ENCODE measurements around the gene AHCY.
"Not testable (repeated sequence)": the region's sequence is repeated elsewhere in the genome, so short reads cannot be mapped to it uniquely, and the experiment has no call there.

AHCY gene

DNA sequence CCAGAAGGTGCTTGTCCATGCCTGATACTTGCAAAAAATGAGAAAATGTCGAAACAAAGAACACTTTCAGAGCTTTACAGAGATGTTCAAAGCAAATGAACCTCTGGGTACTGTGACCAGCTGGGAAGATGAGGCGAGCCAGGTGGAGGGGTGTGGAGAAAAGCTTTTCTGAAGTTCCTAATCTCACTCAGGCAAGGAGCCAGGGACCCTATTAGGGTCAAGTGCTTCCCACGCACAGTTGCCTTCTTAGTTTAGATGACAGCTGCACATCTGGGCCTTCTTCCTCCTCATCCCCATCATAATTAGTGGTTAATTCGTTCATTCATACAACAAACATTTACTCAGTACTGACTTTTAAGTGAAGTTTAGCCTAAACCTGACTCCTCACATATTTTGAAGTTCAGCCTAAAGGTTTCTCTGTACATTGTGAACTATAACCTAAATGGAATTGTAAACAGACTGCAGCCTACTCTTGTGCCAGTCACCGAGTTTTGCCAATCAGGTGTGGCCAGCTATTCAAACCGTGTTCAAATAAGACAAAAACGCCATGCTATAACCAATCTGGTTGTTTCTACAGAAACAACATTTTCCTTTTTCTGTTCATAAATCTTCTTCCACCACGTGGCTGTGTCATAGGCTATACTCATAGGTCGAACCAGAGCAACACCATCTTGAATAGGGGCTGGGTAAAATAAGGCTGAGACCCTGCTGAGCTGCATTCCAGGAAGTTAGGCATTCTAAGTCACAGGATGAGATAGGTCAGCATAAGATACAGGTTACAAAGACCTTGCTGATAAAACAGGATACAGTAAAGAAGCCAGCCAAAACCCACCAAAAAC, 19.3 kb upstream of the AHCY start:
- no peak for DNase-seq

DNA sequence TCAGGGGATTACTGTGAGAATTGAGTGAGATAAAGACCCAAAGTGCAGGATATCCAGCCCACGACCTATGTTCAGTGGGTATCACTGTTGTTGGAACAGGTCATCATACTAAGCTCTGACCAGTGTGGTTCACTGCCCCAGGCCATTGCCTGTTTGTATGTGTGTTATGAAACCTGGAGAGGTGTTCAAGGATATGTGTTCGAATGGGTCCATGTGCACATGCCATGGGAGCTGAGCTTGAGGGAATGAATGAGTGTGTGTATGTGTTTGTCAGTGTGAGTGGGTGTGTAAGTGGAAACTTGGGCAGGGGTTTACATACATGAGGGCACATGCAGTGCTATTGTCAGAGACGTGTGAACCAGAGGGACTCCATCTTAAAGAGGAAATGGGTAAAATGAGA, 17.7 kb upstream of the AHCY start:
- DNase-seq, result no peak

DNA sequence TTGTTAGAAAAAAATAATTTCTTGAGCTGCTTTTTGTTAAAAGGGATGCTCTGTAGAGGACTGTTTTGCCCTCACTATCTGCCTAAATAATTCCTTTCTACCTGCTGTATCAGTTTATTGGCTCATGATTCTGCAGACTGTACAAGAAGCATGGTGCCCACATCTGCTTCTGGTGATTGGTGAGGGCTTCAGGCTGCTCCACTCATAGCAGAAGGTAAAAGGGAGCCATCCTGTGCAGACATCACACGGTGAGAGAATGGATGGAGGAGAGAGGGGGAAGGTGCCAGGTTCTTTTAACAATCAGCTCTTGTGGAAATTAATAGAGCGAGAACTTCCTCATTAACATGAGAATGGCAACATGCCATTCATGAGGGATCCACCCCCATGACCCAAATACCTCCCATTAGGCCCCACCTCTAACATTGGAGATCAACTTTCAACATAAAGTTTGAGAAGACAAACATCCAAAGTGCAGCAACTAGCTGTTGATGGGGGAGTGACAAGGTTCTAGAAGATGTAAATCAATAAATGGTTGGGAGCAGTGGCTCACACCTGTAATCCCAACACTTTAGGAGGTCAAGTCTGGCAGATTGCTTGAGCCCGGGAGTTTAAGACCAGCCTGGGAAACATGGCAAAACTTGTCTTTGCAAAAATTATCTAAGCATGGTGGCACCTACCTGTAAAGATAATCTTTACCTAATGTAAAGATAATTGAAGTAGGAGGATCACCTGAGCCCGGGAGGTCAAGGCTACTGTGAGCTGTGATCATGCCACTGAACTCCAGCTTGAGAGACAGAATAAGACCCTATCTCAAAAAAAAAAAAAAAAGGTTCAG, 15.7 kb upstream of the AHCY start:
- no peak for DNase-seq

DNA sequence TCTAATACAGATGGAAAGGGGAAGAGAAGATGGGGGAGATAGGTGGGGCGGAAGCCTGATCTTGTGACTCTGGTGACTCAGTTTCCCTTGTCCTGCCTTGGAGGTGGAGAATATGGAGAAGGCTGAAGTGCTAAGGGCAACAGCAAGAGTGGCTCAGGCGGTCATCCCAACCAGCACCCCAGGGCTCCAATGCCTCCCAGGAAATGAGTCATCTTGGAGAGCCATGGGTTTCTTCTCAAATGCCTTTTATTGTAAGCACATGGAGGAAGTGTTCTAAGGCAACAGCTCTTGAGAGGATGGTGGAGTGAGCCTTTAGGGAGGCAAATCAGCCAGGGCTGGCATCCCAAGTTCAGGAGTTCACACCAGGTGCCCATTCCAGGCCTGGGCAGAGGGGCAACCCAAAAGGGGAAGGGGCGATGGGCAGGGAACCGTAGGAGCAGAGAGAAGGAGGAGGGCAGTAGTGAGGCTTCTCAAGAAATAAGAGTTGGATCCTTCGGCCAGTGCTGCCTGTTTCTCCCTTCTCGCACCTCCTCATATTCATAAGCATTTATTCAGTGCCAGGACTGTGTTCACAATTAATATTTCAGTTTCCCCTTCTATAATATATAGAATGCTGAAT, 13.2 kb upstream of the AHCY start:
- no peak for DNase-seq

DNA sequence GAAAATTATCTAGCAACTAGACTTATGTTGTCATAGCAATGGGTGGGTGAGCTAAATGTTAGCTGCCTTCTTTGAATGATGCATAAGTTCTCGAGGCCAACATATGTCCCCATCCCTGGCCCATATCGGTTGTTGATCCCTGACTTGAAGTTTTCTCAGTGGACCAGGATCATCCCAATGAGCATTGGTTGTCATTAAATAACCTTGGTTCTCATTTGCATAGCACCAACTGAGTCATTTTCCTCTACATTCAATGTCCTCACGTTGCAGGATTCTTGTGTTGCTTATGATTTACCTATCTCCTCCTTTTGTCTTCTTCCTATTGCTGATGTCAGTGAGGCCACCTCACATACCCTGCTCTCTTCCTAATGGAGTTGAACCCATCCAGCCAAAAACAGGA, 12.1 kb upstream of the AHCY start:
- no peak for DNase-seq

DNA sequence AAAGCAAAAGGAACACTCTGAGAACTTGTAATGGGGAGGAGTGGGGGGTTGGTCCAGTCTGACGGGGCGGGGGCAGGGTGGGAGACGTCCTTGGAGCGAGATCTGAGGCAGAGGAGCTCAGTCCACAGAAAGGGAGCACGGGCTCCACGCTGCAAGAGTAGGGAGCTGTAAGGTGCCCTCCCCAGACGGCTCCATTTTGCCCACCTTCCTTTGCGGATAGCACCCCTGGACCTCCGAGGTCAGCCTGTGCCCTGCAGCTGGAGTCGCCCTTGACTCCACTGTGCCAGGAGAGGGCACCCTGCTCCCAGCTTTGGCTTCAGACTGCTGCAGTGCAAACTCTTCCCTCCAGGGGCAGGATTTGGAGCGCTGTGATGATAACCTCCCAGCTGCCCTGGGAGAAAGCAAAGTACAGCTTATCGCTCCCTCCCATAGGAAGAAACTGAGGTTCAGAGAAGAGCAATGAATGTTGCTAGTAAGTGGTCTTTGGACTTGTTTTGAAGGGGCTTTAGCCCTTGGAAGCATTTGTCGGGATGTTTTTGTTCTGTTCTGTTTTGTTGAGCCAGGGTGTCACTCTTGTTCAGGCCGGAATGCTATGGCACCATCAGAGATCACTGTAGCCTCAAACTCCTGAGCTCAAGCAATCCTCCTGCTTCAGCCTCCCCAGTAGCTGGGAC, 9.5 kb upstream of the AHCY start:
- DNase-seq, result peak; percentile 90

DNA sequence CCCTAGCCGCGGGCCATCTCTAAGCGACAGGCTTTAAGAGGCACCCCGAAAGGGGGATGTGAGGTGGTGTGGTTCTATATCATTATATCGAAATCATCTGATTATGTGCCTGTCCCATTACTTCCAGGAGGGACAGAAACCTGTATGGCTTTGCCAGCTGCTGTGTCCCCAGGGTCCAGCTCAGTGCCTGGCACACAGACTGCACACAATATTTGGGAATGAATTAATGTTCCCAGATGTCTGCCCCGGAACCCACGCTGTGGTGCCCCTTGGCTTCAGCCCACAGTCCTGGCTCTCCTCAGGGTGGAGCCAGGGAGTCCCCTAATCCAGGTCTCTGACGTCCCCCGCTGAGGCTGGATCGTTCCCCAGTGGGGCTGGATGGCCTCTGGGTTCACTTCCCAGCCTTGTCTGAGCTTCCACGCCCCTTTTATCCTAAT, 8.9 kb upstream of the AHCY start:
- DNase-seq, result no peak

DNA sequence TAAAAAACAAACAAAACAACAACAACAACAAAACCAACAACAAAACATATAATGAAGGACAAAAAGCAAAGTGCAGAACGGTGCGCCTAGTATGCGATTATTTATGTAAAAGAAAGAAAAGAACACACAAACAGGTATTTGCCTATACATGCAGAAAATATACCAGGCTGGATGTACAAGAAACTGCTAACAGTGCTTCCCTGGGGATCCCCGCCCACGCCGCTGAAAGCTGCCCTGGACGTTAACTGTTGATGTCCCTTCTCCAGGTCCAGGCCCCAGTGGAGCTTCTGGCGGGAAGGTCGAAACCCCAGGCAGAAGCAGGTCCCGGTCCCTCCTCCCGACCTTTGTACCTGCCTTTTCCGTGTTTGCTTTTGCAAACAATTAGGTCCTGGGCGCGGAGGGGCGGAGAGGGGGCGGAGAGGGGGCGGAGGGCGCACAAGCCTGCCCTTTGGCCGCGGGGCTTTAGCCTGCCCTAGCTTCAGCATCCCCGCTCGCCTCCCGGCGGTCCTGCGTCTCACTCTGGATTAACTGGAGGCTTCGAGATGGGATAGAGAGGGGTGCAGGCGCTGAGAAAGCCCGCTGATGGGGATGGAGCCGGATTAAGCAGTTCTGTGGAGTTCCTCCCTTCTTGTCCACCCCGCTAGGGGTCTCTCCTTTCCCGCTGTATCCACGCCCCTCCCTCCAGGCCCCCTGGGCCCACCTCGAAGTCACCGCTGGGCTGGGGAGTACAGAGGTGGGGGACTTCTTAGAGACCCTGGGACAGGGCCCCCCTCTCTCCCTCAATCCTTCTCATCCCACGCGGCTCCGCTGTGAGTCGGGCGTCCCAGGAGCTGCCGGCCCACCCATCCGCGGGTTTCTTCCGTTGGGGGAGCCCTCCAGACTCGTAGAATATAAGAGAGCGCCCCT, 8.2 kb upstream of the AHCY start:
- DNase-seq, result no peak

DNA sequence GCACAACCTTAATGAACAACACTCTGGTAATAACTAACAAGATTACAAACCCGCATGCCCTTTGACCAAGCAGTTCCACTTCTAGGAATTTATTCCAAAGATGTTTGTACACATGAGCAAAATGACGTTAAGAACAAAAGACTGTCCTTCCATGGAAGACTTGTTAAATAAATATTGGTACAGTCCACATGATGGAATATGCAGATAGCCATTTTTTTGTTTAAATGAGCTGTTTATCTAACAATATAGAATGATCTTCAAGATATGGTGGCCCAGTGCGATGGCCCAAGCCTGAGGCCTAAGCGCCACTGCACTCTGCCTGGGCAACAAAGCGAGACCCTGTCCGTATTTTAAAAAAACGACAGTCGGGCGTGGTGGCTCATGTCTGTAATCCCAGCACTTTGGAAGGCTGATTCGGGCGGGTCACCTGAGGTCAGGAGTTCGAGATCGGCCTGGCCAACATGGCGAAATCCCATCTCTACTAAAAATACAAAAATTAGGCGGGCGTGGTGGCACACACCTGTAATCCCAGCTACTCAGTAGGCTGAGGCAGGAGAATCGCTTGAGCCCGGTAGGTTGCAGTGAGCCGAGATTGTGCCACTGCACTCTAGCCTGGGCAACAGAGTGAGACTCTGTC, 7.4 kb upstream of the AHCY start:
- no peak for DNase-seq

DNA sequence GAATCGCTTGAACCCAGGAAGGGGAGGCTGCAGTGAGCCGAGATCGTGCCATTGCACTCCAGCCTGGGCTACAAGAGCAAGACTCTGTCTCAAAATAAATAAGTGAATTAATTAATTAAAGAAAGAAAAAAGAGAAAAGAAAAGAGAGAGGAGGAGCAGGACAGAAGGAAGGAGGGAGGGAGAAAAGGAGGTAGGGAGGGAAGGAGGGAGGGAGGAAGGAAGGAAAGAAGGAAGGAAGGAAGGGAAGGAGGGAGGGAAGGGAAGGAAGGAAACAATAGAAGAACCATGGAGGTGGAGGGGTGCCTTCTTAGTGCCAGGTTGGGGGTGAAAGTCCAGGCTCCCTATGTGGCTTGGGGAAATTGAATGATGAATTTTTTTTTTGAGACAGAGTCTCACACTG, 6.5 kb upstream of the AHCY start:
- DNase-seq, result no peak

DNA sequence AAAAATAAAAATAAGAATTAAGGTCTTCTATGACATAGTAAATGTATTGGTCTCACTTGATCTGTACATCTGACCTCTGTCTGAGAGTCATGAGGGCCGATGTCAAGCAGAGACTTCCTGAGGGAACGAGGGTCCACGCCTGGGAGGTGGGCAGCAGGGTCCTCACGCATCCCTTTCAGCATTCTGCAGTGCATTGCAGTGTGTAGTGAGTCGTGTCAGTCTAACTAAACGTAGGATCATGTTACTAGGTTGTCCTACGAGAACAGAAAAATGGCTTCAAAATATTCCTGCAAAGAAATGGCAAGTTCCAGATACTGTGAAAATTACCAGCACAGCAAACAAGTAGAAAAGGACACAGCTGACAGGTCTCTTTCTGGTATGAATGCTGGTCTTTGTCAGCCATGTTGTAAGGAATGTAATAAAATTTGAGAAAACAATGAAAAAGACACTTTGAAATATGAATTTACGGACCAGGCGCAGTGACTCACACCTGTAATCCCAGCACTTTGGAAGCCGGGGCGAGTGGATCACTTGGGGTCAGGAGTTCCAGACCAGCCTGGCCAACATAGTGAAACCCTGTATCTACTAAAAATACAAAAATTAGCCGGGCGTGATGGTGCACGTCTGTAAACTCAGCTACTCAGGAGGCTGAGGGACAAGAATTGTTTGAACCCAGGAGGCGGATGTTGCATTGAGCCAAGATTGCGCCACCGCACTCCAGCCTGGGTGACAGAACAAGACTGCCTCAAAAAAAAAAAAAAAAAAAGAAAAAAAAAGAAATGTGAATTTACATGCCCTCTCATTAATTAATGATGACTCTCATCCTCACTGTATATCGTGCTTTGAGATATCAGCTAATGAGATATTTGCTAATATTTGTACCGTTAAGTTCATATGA, 2.4 kb upstream of the AHCY start:
- no peak for DNase-seq

DNA sequence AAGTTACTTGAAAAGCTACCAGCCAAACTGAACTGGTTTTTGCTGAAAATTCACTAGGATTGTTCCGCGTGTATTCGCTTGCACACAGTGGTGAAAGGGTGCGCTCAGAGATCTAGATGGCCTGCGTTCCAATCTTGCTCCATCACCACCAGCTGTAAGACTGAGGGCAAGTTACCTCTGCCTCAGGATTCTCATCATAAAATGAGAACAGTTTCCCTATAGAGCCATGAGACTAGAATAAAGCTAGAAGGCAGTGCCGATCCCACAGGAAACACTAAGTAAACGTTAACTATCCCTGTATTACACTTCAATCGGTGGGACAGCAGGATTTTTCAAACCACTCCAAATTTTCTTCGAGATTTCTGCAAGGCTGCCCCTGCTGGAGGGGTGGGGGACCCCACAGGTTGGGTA, 838 bp downstream of the AHCY start:
- no peak for DNase-seq

DNA sequence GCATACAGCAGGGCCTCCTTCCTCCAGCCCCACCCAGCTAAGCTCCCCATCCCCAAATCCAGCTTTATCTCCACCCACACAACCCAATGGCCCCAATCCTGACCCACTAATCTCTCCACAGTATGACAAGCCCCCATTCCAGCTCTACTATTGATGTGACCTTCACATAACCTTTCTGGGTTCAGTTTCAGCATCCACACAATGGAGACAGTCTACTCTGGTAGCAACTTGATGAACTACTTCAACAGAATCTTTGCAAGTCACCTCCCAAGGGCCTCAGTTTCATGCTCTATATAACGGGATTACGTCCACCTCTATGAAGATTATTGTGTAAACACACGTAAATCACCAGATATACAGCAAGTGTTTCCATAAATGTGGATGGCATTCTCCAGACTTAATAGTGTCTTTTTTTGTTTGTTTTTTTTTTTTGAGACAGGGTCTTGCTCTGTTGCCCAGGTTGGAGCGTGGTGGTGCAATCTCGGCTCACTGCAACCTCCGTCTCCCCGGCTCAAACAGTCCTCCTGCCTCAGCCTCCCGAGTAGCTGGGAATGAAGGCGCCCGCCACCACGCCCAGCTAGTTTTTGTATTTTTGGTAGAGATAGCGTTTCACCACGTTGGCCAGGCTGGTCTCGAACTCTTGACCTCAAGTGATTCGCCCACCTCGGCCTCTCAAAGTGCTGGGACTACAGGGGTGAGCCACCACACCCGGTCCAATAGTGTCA, 1.4 kb downstream of the AHCY start:
- DNase-seq, result no peak

DNA sequence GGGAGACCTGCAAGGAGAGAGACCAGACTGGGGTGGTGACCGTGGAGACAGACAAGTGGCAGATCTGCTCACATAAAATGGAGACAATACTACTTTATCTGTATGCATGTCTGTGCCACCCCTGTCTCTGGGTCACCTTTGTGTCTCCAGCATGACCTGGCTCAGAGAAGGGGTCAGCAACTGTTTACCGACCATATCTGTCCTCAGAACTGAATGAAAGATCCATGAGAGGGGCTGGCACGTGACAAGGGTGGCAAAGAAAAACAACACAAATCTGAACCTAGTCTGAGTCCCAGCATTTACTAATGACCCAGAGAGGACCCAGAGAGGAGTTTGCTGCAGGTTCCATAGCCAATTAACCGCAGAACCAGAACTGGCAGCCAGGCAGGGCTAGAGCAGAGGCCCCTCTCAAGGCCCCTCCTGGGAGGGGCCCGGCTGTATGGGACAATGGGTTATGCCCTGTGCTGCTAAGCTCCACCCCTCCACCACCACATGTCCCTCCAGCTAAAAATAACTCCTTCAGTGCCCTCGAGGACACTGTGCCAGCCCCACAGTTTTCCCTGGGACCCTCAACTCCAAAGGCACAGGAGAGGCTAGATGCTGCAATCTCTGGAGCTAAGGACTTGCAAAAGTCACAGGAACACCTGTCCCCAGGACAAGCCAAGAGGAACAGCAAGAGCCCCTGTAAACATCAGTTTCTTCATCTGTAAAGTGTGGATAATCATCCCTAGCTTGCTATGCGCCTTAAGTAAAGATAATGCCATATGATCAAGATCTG, 2.2 kb downstream of the AHCY start:
- no peak for DNase-seq

DNA sequence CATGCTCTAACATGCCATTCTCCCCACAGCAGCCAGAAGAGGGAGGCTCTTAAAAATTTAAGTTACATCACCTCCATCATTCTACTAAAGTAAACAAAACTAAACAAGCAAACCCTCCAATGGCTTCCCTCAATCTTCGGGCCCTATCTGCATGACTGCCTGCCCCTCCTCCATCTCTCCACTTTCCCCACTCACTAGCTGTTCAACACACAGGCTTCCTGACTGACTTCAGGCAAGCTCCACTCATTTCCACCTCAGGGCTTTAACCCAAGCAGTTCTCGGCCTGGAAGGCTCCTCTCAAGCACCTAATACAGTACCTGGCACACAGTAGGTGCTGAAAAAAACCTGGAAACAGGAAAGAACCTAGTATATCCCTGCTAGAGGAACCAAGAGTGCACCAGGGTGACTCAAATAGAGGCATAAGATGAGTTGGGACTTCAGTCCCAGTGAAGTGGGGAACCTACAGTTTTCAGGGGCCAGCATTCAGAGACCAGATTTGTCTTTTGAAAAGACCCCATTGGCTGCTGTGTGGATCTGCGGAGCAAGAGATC, 2.8 kb downstream of the AHCY start:
- DNase-seq, result no peak

DNA sequence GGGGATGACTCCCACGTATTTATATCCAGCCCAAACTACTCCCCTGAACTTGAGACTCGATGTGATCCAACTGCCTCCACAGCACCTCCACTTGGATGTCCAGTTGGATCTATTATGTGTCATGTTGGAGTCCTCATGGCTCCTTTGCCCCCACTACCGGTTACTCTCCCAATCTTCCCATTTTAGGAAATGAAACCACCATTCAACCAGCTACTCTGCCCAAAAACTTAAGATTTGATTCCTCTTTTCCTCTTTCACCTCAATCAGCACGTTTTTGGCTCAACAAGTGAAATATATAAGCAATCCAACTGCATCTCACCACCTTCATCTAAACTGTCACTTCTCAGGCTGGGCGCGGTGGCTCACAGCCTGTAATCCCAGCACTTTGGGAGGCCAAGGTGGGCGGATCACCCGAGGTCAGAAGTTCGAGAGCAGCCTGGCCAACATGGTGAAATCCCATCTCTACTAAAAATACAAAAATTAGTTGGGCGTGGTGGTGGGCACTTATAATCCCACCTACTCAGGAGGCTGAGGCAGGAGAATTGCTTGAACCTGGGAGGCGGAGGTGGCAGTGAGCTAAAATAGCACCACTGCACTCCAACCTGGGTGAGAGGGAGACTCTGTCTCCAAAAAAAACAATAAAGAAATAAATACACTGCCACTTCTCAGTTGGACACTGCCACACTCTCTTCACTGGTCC, 3.4 kb downstream of the AHCY start:
- DNase-seq, result no peak

DNA sequence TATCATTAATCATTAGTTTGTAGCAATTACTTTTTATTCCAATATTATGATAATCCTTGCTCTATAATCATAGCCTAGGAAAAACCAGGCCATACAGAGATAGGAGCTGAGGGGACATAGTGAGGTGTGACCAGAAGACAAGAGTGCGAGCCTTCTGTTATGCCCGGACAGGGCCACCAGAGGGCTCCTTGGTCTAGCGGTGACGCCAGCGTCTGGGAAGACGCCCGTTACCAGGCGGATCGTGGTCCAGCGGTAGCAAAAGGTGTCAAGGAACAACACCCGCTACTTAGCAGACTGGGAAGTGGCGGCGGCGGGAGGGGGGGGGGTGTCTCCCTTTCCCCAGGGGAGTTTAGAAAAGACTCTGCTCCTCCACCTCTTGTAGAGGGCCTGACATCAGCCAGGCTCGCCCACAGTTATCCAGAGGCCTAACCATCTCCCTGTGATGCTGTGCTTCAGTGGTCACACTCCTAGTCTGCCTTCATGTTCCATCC, 4.8 kb downstream of the AHCY start:
- not testable (repeated sequence) for DNase-seq

DNA sequence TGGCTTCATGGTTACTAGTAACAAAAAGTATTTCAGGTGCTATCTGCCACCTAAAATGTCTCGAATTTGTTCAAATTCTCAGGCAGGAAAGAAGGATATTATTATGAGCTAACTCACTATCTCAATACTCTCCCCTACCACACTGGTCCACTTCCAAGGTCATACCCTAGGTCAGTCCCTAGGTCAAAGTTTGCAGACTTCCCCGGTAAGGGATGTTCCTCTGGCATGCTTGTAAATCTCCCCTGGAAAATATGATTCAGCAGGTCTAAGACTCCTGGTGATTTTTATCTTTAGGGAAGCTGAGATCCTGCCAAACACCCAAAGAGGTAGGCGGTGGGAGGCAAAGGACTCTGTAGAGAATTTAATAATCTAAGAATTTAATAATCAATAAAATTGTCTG, 6.7 kb downstream of the AHCY start:
- DNase-seq, result no peak

Measured in CD4-positive, alpha-beta T cell treated with Interleukin-21 for 1 hour (primary cell).